Measurements from ENCODE around the gene AKAP13.
"Not testable (repeated sequence)": the region's sequence is repeated elsewhere in the genome, so short reads cannot be mapped to it uniquely, and the experiment has no call there.

AKAP13 gene

GRCh38 chr15:85780225-85780985 lies 400.0 kb downstream of the AKAP13 start:
- DNase-seq: no peak

- DNase-seq: no peak
Observed at GRCh38 chr15:85781099-85781498, 400.7 kb downstream of the AKAP13 start.

- DNase-seq: no peak
Observed at GRCh38 chr15:85782064-85782463, 401.7 kb downstream of the AKAP13 start.

GRCh38 chr15:85785887-85786780 lies 405.7 kb downstream of the AKAP13 start:
- no peak for DNase-seq

GRCh38 chr15:85786781-85787114 lies 406.3 kb downstream of the AKAP13 start:
- no peak for DNase-seq

- no peak for DNase-seq
Observed at GRCh38 chr15:85788771-85789495, 408.5 kb downstream of the AKAP13 start.

GRCh38 chr15:85789496-85789875 lies 409.1 kb downstream of the AKAP13 start:
- no peak for DNase-seq

- no peak for DNase-seq
Observed at GRCh38 chr15:85792102-85792731, 411.8 kb downstream of the AKAP13 start.

- DNase-seq: peak; percentile 43
Observed at GRCh38 chr15:85792912-85793590, 412.6 kb downstream of the AKAP13 start.

GRCh38 chr15:85793641-85794597 lies 413.5 kb downstream of the AKAP13 start:
- DNase-seq: peak; percentile 38

GRCh38 chr15:85794598-85795336 lies 414.4 kb downstream of the AKAP13 start, which contains the start of gene KLHL25:
Gene KLHL25, minus strand, starts transcription at chr15:85794925. Its CDS starts 25,115 bp downstream, at chr15:85769810.
- peak; percentile 92 for DNase-seq

GRCh38 chr15:85795337-85796305 lies 415.2 kb downstream of the AKAP13 start:
- no peak for DNase-seq

- DNase-seq: not testable (repeated sequence)
Observed at GRCh38 chr15:85796371-85796770, 416.0 kb downstream of the AKAP13 start.
